A549 (cell line): ENCODE measurements around the gene CD300C.

Experiments used
- BCL3 ChIP-seq: fragments of >200 bp; sonication (Bioruptor Twin); formaldehyde crosslinking; IDR thresholded peaks from 3 replicates; pipeline ENCODE4 v1.6.1; 2016
- CTCF ChIP-seq: fragments of >200 bp; sonication (Bioruptor Twin); formaldehyde crosslinking; IDR thresholded peaks from 3 replicates; pipeline ENCODE4 v1.5.1; 2016
- HDAC2 ChIP-seq: fragments of 200-600 bp; sonication (generic); IDR thresholded peaks from 2 replicates; pipeline ENCODE4 v1.6.1; 2016
- POLR2A ChIP-seq: IDR thresholded peaks from 2 replicates; pipeline ENCODE4 v1.6.1; 2012; ENCODE audit warnings: mild to moderate bottlenecking, low read length
- RFX5 ChIP-seq: fragments of 450-650 bp; IDR thresholded peaks from 2 replicates; pipeline ENCODE4 v1.7.1; 2014; ENCODE audit warnings: antibody characterized with exemption, mild to moderate bottlenecking, moderate library complexity

- no peak for TF ChIP-seq CTCF
- TF ChIP-seq POLR2A: no peak
- no peak for TF ChIP-seq RFX5
- TF ChIP-seq BCL3: no peak
- TF ChIP-seq HDAC2: no peak
These were observed 14.6 kb downstream of the CD300C start, which contains the start of gene CD300LB for GRCh38 chr17:74531231-74531761.
